Progenitor cell of endocrine pancreas (in vitro differentiated cells): ENCODE measurements around the gene ANO2. TPM values are rescaled to one million over a fixed set of nuclear protein-coding genes. Genes with fewer than 3 reads are reported as not detected.

Experiments
- DNase-seq: peaks from one replicate; pipeline ENCODE4 v3.0.0; 2021; ENCODE audit warnings: low spot score; ENCODE audit not compliant: unreplicated experiment
- H3K27ac Mint-ChIP-seq: 2 replicates; pipeline ENCODE4 v1.8.0; 2021; ENCODE audit warnings: mild to moderate bottlenecking, moderate library complexity, mixed read lengths
- H3K27me3 Mint-ChIP-seq: 2 replicates; pipeline ENCODE4 v1.8.0; 2021; ENCODE audit warnings: mixed read lengths
- H3K36me3 Mint-ChIP-seq: 2 replicates; pipeline ENCODE4 v1.8.0; 2022; ENCODE audit warnings: mixed read lengths; ENCODE audit not compliant: insufficient read depth
- H3K4me1 Mint-ChIP-seq: 2 replicates; pipeline ENCODE4 v1.8.0; 2021; ENCODE audit warnings: low read depth, mixed read lengths
- H3K4me3 Mint-ChIP-seq: 2 replicates; pipeline ENCODE4 v1.8.0; 2021; ENCODE audit warnings: low read depth, mild to moderate bottlenecking, moderate library complexity, mixed read lengths
- H3K9me3 Mint-ChIP-seq: 2 replicates; pipeline ENCODE4 v1.8.0; 2021; ENCODE audit warnings: low read depth, mixed read lengths
- total RNA-seq: library from RNA; stranded (reverse); gene quantifications from 2 replicates; pipeline ENCODE4 v1.2.1, GENCODE V29; 2021
- TF ChIP-seq, protein P1 (sequence below): fragments of 200-600 bp; sonication (generic); IDR thresholded peaks from one replicate; pipeline ENCODE4 v1.5.0; 2021; ENCODE audit warnings: antibody characterized with exemption, mild to moderate bottlenecking; ENCODE audit not compliant: unreplicated experiment

ANO2 gene
- total RNA-seq, 1 donor from 2014 or later, result 2.8 TPM

DNA sequence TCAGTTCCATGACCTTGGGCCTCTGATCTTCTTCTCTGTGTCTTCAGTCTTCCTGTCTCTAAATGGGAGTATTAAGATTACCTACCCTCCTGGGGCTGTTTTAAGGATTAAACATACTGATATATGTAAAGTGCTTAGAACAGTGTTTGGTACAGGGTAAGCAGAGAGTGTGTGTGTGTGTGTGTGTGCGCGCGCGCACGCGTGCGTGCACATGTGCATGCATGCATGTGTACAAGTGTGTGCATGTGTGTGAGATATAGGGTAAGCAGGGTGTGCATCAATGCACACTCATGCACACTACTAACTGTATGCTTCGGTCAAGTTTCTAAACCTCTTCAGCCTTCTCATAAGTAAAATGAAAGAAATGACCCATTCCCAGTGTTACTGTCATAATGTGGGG, 316.6 kb downstream of the ANO2 start:
- DNase-seq, result no peak
- no peaks in the 10 kb centered on the region for H3K4me1 Mint-ChIP-seq
- H3K9me3 Mint-ChIP-seq, result no peaks in the 10 kb centered on the region
- no peak overlapping the region for H3K27ac Mint-ChIP-seq
- no peak overlapping the region for H3K4me3 Mint-ChIP-seq
- TF ChIP-seq, protein P1, sequence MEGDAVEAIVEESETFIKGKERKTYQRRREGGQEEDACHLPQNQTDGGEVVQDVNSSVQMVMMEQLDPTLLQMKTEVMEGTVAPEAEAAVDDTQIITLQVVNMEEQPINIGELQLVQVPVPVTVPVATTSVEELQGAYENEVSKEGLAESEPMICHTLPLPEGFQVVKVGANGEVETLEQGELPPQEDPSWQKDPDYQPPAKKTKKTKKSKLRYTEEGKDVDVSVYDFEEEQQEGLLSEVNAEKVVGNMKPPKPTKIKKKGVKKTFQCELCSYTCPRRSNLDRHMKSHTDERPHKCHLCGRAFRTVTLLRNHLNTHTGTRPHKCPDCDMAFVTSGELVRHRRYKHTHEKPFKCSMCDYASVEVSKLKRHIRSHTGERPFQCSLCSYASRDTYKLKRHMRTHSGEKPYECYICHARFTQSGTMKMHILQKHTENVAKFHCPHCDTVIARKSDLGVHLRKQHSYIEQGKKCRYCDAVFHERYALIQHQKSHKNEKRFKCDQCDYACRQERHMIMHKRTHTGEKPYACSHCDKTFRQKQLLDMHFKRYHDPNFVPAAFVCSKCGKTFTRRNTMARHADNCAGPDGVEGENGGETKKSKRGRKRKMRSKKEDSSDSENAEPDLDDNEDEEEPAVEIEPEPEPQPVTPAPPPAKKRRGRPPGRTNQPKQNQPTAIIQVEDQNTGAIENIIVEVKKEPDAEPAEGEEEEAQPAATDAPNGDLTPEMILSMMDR, result no peak
- no peaks in the 10 kb centered on the region for H3K36me3 Mint-ChIP-seq
- peaks cover 77% of the 10 kb centered on the region for H3K27me3 Mint-ChIP-seq

DNA sequence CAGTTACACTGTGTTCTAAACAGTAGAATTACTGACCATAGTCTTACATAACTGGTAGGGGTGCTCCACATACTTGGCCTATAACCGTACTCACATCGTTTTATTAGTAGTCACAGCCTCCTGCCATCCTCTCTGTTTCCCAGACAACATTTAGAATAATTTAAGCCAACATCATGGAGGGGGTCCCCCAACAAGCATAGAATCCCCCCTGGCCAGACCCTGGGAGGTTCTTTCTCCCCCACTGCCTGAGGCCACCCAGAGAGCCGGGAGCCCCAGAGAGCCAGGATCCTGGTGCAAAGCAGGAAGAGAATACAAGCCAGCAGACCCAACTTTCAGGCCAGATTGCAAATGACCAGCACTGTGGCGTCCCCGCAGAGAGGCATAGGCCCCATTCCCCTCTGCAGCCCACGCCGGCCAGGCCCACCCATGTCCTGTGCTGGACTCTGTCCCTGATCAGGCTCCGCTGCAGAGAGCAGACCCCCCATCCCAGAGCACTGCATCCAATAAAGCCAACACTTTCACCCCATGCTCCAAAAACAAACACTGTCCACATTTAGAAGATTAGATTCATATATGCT, 317.9 kb downstream of the ANO2 start:
- H3K4me1 Mint-ChIP-seq, result no peaks in the 10 kb centered on the region
- TF ChIP-seq, protein P1, result no peak
- no peak overlapping the region for H3K27ac Mint-ChIP-seq
- H3K36me3 Mint-ChIP-seq, result no peaks in the 10 kb centered on the region
- no peak for DNase-seq
- no peaks in the 10 kb centered on the region for H3K9me3 Mint-ChIP-seq
- peaks cover 78% of the 10 kb centered on the region for H3K27me3 Mint-ChIP-seq
- H3K4me3 Mint-ChIP-seq, result no peak overlapping the region

DNA sequence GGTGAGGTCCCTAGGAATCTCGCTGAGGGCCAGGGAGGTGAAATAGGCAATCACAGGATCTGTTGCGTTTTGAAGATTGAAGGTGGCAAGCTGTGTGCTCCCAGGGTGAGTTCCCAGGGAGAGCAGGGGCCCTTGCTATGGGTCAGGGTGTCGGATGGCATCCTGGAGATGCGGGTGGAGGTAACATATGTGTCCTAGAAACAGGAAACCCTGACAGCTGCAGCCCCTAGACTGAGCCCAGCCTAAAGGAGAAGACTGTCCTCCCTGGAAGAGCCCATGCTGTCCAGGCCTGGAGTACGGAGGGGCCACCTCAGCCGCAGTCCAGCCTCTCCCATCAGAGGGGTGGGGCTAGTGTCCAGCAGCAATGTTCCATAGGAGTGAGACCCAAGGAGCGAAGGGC, 318.9 kb downstream of the ANO2 start:
- H3K4me1 Mint-ChIP-seq, result no peaks in the 10 kb centered on the region
- no peaks in the 10 kb centered on the region for H3K9me3 Mint-ChIP-seq
- no peak for DNase-seq
- no peak overlapping the region for H3K4me3 Mint-ChIP-seq
- H3K36me3 Mint-ChIP-seq, result no peaks in the 10 kb centered on the region
- no peak overlapping the region for H3K27ac Mint-ChIP-seq
- TF ChIP-seq, protein P1, result no peak
- H3K27me3 Mint-ChIP-seq, result peaks cover 73% of the 10 kb centered on the region

DNA sequence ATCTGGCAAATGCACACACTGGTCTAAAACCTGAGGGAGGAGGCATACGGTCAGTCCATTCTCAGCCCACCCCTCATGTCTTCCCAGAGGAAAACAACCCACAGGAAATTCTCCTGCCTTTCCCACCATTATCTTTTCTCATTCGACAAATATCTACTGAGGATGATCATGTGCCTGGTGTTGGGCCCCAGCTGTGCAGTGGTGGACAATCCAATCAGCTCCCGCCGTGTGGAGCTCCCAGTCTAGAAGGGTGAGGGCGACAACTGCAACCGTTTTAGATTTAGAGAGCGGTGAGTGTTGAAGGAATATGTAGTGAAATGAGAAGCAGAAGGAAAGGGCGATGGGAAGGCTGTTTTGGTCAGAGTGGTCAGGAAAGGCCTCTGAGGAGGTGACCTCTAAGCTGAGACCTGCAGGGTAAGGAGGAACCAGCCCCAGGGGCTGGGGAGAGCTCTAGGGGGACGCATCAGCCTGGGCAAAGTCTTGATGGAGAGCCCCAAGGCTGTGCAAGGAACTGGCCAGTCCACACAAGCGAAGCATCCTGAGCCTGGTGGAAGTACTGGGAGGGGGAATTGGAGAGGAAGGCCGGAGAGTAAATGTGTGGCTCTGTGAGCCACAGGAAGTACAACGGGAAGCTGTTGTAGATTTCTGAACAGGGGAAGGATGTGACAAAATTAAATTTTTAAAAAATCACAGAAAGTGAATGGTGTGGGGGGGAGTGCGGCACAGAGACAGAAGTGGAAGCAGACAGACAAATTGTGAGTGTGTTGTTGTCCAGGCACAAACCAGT, 320.4 kb downstream of the ANO2 start:
- H3K27ac Mint-ChIP-seq, result no peak overlapping the region
- H3K36me3 Mint-ChIP-seq, result no peaks in the 10 kb centered on the region
- H3K9me3 Mint-ChIP-seq, result no peaks in the 10 kb centered on the region
- no peak overlapping the region for H3K4me3 Mint-ChIP-seq
- no peak for DNase-seq
- TF ChIP-seq, protein P1, result no peak
- no peaks in the 10 kb centered on the region for H3K4me1 Mint-ChIP-seq
- peaks cover 67% of the 10 kb centered on the region for H3K27me3 Mint-ChIP-seq

DNA sequence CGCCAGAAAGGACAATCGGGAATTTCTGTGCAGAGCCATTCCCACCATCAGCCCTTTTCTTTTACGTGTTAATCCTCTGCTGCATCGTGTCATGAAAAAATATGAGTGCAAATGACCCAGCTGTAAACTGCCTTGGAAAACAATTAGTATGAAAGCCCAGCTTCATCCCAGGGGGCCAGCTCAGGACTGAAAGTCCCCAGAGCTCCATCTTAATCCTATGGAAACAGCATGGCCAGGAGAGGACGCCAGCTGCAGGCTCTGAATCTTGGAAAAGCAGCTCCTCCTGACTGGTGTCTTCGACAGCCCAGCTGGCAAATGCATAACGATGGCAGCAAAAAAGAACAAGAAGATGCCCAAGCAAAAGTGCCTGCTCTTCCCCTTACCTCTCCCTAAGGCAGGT, 321.6 kb downstream of the ANO2 start:
- Mint-ChIP-seq H3K27ac (no peak overlapping the region), H3K9me3 (no peaks in the 10 kb centered on the region), H3K4me3 (no peak overlapping the region), H3K4me1 (no peaks in the 10 kb centered on the region), H3K36me3 (no peaks in the 10 kb centered on the region), H3K27me3 (peaks cover 55% of the 10 kb centered on the region)
- DNase-seq, result no peak
- TF ChIP-seq, protein P1, result no peak
